GM23338 (cell line): ENCODE data around the gene CEP55. TPM values are rescaled to one million over a fixed set of nuclear protein-coding genes. Genes with fewer than 3 reads are reported as not detected.

ENCODE experiments used
- ATAC-seq: fragments of 200-7000 bp; cut with Tn5 transposase; 3 replicates; pipeline ENCODE4 v1.9.1; 2020
- DNase-seq: peaks from one replicate; pipeline ENCODE4 v3.0.0-alpha.2; 2015; ENCODE audit warnings: low spot score
- H2AFZ ChIP-seq: fragments of 200-600 bp; sonication (generic); 2 replicates; pipeline ENCODE4 v1.8.0; 2016; ENCODE audit warnings: antibody characterized with exemption, mild to moderate bottlenecking, moderate library complexity
- H3F3A ChIP-seq: fragments of 200-600 bp; sonication (generic); replicated peaks from 2 replicates; pipeline ENCODE4 v1.8.0; 2017; ENCODE audit warnings: antibody characterized with exemption, mixed run types, low read depth
- H3K27ac ChIP-seq: fragments of 200-600 bp; sonication (generic); 2 replicates; pipeline ENCODE4 v1.6.1; 2016; ENCODE audit warnings: low read depth
- H3K27me3 ChIP-seq: fragments of 200-600 bp; sonication (generic); 2 replicates; pipeline ENCODE4 v1.8.0; 2016; ENCODE audit warnings: mild to moderate bottlenecking, mixed run types, moderate library complexity; ENCODE audit not compliant: insufficient read depth
- H3K36me3 ChIP-seq: fragments of 200-600 bp; sonication (generic); 2 replicates; pipeline ENCODE4 v1.8.0; 2016; ENCODE audit warnings: mild to moderate bottlenecking; ENCODE audit not compliant: insufficient read depth
- H3K4me1 ChIP-seq: fragments of 200-600 bp; sonication (generic); 2 replicates; pipeline ENCODE4 v1.8.0; 2016; ENCODE audit warnings: mild to moderate bottlenecking, moderate library complexity; ENCODE audit not compliant: insufficient read depth
- H3K4me2 ChIP-seq: fragments of 200-600 bp; sonication (generic); 2 replicates; pipeline ENCODE4 v1.7.1; 2017; ENCODE audit warnings: mixed run types
- H3K4me3 ChIP-seq: fragments of 200-600 bp; sonication (generic); 2 replicates; pipeline ENCODE4 v1.6.1; 2016; ENCODE audit warnings: mixed run types
- H3K79me2 ChIP-seq: fragments of 200-600 bp; sonication (generic); replicated peaks from 2 replicates; pipeline ENCODE4 v1.8.0; 2017; ENCODE audit warnings: mild to moderate bottlenecking; ENCODE audit not compliant: insufficient read depth
- H3K9me2 ChIP-seq: fragments of 200-600 bp; sonication (generic); 2 replicates; pipeline ENCODE4 v1.8.0; 2017; ENCODE audit not compliant: insufficient read depth
- H4K20me1 ChIP-seq: fragments of 200-600 bp; sonication (generic); replicated peaks from 2 replicates; pipeline ENCODE4 v1.8.0; 2017; ENCODE audit warnings: mild to moderate bottlenecking; ENCODE audit not compliant: insufficient read depth
- H3K27ac Mint-ChIP-seq: 2 replicates; pipeline ENCODE4 v1.8.0; 2020; ENCODE audit warnings: inconsistent platforms, mild to moderate bottlenecking, moderate library complexity, mixed read lengths
- H3K27me3 Mint-ChIP-seq: 3 replicates; pipeline ENCODE4 v1.8.0; 2022; ENCODE audit warnings: low read depth, mild to moderate bottlenecking, moderate library complexity, mixed read lengths, inconsistent platforms; ENCODE audit not compliant: insufficient read depth, poor library complexity
- H3K36me3 Mint-ChIP-seq: 3 replicates; pipeline ENCODE4 v1.8.0; 2021; ENCODE audit warnings: low read depth, mild to moderate bottlenecking, inconsistent platforms, moderate library complexity, mixed read lengths
- H3K4me1 Mint-ChIP-seq: 3 replicates; pipeline ENCODE4 v1.8.0; 2020; ENCODE audit warnings: mild to moderate bottlenecking, inconsistent platforms, mixed read lengths
- H3K4me3 Mint-ChIP-seq: 3 replicates; pipeline ENCODE4 v1.8.0; 2021; ENCODE audit warnings: moderate library complexity, mild to moderate bottlenecking, inconsistent platforms, mixed read lengths
- H3K9me3 Mint-ChIP-seq: 3 replicates; pipeline ENCODE4 v1.8.0; 2020; ENCODE audit warnings: moderate library complexity, mild to moderate bottlenecking, inconsistent platforms, mixed read lengths
- ETS1 ChIP-seq: IDR thresholded peaks from 2 replicates; pipeline ENCODE4 v1.6.1; 2016; ENCODE audit warnings: antibody characterized with exemption
- EZH2 ChIP-seq: fragments of 200-600 bp; sonication (generic); IDR thresholded peaks from one replicate; pipeline ENCODE4 v1.8.0; 2017; ENCODE audit warnings: antibody characterized with exemption, mild to moderate bottlenecking, low read depth; ENCODE audit not compliant: unreplicated experiment
- POLR2AphosphoS5 ChIP-seq: IDR thresholded peaks from 2 replicates; pipeline ENCODE4 v1.6.1; 2016; ENCODE audit warnings: antibody characterized with exemption, low read depth
- REST ChIP-seq: IDR thresholded peaks from one replicate; pipeline ENCODE4 v1.6.1; 2018; ENCODE audit warnings: antibody characterized with exemption; ENCODE audit not compliant: unreplicated experiment
- STAT1 ChIP-seq: IDR thresholded peaks from one replicate; pipeline ENCODE4 v1.6.1; 2016; ENCODE audit warnings: antibody characterized with exemption; ENCODE audit not compliant: unreplicated experiment
- ZNF114 ChIP-seq: fragments of 250-450 bp; sonication (Bioruptor Pico); IDR thresholded peaks from 2 replicates; pipeline ENCODE4 v1.5.0; 2020; ENCODE audit warnings: mild to moderate bottlenecking, moderate library complexity
- polyA plus RNA-seq: library from polyadenylated mRNA; unstranded; fragments of >200 nt; fragmentation: Nextera tagmentation; extraction: Ambion mirVana; gene quantifications from 2 replicates; pipeline ENCODE4 v1.2.1, GENCODE V29; 2016
- total RNA-seq: library from RNA; depleted of rRNA; stranded (reverse); fragments of >200 nt; shearing (Covaris generic); gene quantifications from 2 replicates; pipeline ENCODE4 v1.2.3, GENCODE V29; 2014

CEP55 gene
- total and polyA plus RNA-seq, 2 experiments from 2014 or later = 12.4 to 22.4 TPM

GRCh38 chr10:93552780-93553179 is 56.4 kb downstream of the CEP55 start:
- no peaks in the 10 kb centered on the region for H3K9me3 Mint-ChIP-seq
- no peaks in the 10 kb centered on the region for H3K36me3 Mint-ChIP-seq

More at GRCh38 chr10:93552780-93553179, 56.4 kb downstream of the CEP55 start:
- Mint-ChIP-seq H3K4me1 (peaks cover 9% of the 10 kb centered on the region), H3K27me3 (peaks cover 6% of the 10 kb centered on the region), H3K27ac (no peak overlapping the region), H3K4me3 (no peak overlapping the region)
- Histone ChIP-seq H3K27me3 (no peaks in the 10 kb centered on the region), H3F3A (no peaks in the 10 kb centered on the region), H3K4me1 (peaks cover 8% of the 10 kb centered on the region; the same call in 1 of the 2 replicates), H3K4me2 (no peak overlapping the region), H2AFZ (no peak overlapping the region), H3K36me3 (no peaks in the 10 kb centered on the region), H3K9me2 (no peaks in the 10 kb centered on the region), H3K4me3 (no peak overlapping the region), H4K20me1 (no peaks in the 10 kb centered on the region), H3K79me2 (no peaks in the 10 kb centered on the region), H3K27ac (no peak overlapping the region)
- TF ChIP-seq REST (no peak), ZNF114 (CRISPR knock-in tag) (no peak), STAT1 (no peak), EZH2 (no peak), ETS1 (no peak), POLR2AphosphoS5 (no peak)
- DNase-seq = no peak
- ATAC-seq = no peak
